Keratinocyte (primary cell): ENCODE data around the gene CTNNA3. TPM values are rescaled to one million over a fixed set of nuclear protein-coding genes. Genes with fewer than 3 reads are reported as not detected.
A peak's percentile ranks its signal among the peaks of the same experiment; 100 is the strongest.

Experiments
- DNase-seq: peaks from one replicate; pipeline ENCODE4 v3.0.0-alpha.2; 2011; ENCODE audit warnings: low read depth, missing footprints, low spot score
- FAIRE-seq: peaks from 2 replicates; lab custom pipeline; 2011; peaks lifted over from hg19 to GRCh38; lab: Jason Lieb, UNC
- H2AFZ ChIP-seq: 2 replicates; pipeline ENCODE4 v1.6.0; 2012; ENCODE audit warnings: low read length, control low read depth, inconsistent platforms; ENCODE audit not compliant: control insufficient read depth
- H3K27ac ChIP-seq: 2 replicates; pipeline ENCODE4 v1.5.1; 2011; ENCODE audit warnings: low read length; ENCODE audit not compliant: control insufficient read depth, insufficient read depth
- H3K27me3 ChIP-seq: 3 replicates; pipeline ENCODE4 v1.6.0; 2011; ENCODE audit warnings: low read length; ENCODE audit not compliant: control insufficient read depth, insufficient read depth; ENCODE audit errors: extremely low read depth
- H3K36me3 ChIP-seq, 2 experiments: 2 replicates in 1 of 2; 3 replicates in 1 of 2; pipeline ENCODE4 v1.5.1; 2011; ENCODE audit warnings: low read length in 2 of 2, mild to moderate bottlenecking in 1 of 2; ENCODE audit not compliant: control insufficient read depth in 2 of 2, insufficient read depth in 2 of 2; ENCODE audit errors: extremely low read depth in 1 of 2
- H3K4me1 ChIP-seq: 3 replicates; pipeline ENCODE4 v1.5.1; 2011; ENCODE audit warnings: low read length; ENCODE audit not compliant: control insufficient read depth, insufficient read depth; ENCODE audit errors: extremely low read depth
- H3K4me2 ChIP-seq: 3 replicates; pipeline ENCODE4 v1.6.0; 2011; ENCODE audit warnings: low read depth, low read length; ENCODE audit not compliant: control insufficient read depth, insufficient read depth; ENCODE audit errors: extremely low read depth
- H3K4me3 ChIP-seq, 3 experiments: fragments of 200-600 bp in 1 of 3; sonication (generic) in 1 of 3; 2 replicates in 2 of 3; 3 replicates in 1 of 3; pipeline ENCODE4 v1.5.1; 2011 to 2016; ENCODE audit warnings: low read length in 3 of 3, mild to moderate bottlenecking in 3 of 3, control low read depth in 2 of 3, inconsistent platforms in 1 of 3, low read depth in 1 of 3, mixed read lengths in 1 of 3, mixed run types in 1 of 3, moderate library complexity in 1 of 3; ENCODE audit not compliant: control insufficient read depth in 2 of 3, insufficient read depth in 2 of 3; ENCODE audit errors: extremely low read depth in 1 of 3
- H3K79me2 ChIP-seq: 2 replicates; pipeline ENCODE4 v1.6.0; 2012; ENCODE audit warnings: low read length; ENCODE audit not compliant: control insufficient read depth, insufficient read depth
- H3K9ac ChIP-seq: 3 replicates; pipeline ENCODE4 v1.6.0; 2011; ENCODE audit warnings: low read length; ENCODE audit not compliant: control insufficient read depth, insufficient read depth; ENCODE audit errors: extremely low read depth
- H3K9me1 ChIP-seq: 3 replicates; pipeline ENCODE4 v1.6.0; 2011; ENCODE audit warnings: low read length; ENCODE audit not compliant: control insufficient read depth, insufficient read depth; ENCODE audit errors: extremely low read depth
- H3K9me3 ChIP-seq: 2 replicates; pipeline ENCODE4 v1.5.1; 2012; ENCODE audit warnings: low read depth, low read length; ENCODE audit not compliant: control insufficient read depth
- H4K20me1 ChIP-seq: 3 replicates; pipeline ENCODE4 v1.6.0; 2011; ENCODE audit warnings: low read length; ENCODE audit not compliant: control insufficient read depth, insufficient read depth; ENCODE audit errors: extremely low read depth
- CTCF ChIP-seq, 3 experiments: IDR thresholded peaks in 1 of 3; conservative IDR thresholded peaks in 1 of 3; optimal IDR thresholded peaks in 1 of 3; 2 replicates in 2 of 3; 3 replicates in 1 of 3; pipeline versions ENCODE3 to v1.5.1; 2011; ENCODE audit warnings: low read length in 3 of 3, mild to moderate bottlenecking in 3 of 3, moderate library complexity in 2 of 3, control low read depth in 1 of 3, inconsistent platforms in 1 of 3; ENCODE audit not compliant: insufficient read depth in 2 of 3; ENCODE audit errors: extremely low read depth in 1 of 3
- EZH2 ChIP-seq: IDR thresholded peaks from one replicate; pipeline ENCODE4 v1.6.1; 2012; ENCODE audit warnings: inconsistent platforms, mild to moderate bottlenecking, low read length, moderate library complexity
- dilution Hi-C: fragments of 300-500 bp; cut with MboI; formaldehyde crosslinking; loops from one replicate; pipeline ENCODE4 v1.7.0; 2020; ENCODE audit warnings: low sequenced_read_pairs; ENCODE audit not compliant: extremely low pct_ligation_motif_present
- polyA plus RNA-seq, 5 experiments: library from polyadenylated mRNA; depleted of rRNA in 3 of 5; stranded (reverse) in 3 of 5; stranded (forward) in 1 of 5; unstranded in 1 of 5; fragments of >200 nt; gene quantifications; 1 replicate in 1 of 5; 2 replicates in 3 of 5; 3 replicates in 1 of 5; pipeline versions ENCODE4 v1.2.1 to v1.2.3, GENCODE V29; 2011 to 2012; ENCODE audit warnings: missing spikeins in 2 of 5, low read depth in 1 of 5, low replicate concordance in 1 of 5

Gene CTNNA3
- polyA plus RNA-seq, 1 donor (not counting 4 experiments of a cell fraction or from before 2014, with no cell fraction given), result 0.01 TPM

GRCh38 chr10:66215920-66216319, 1480.1 kb downstream of the CTNNA3 start:
- no peak overlapping the region for H2AFZ ChIP-seq
- H3K4me2 ChIP-seq, result no peak overlapping the region
- no peaks in the 10 kb centered on the region for H3K9me1 ChIP-seq
- no peak overlapping the region for H3K9ac ChIP-seq
- H4K20me1 ChIP-seq, result no peaks in the 10 kb centered on the region
- no peaks in the 10 kb centered on the region for H3K9me3 ChIP-seq
- H3K27ac ChIP-seq, result no peak overlapping the region
- TF ChIP-seq EZH2 (no peak), CTCF (optimal IDR thresholded peaks at IDR 0.05 in 1 of 3, IDR thresholded peaks at IDR 0.05 in 1 of 3, conservative IDR thresholded peaks at IDR 0.05 in 1 of 3; ENCODE audit: extremely low read depth in 1 of 3, insufficient read depth in 2 of 3, low read length in 3 of 3) (no peak)
- no peak for DNase-seq
- H3K79me2 ChIP-seq, result no peaks in the 10 kb centered on the region
- no peaks in the 10 kb centered on the region for H3K36me3 ChIP-seq
- H3K4me1 ChIP-seq, result no peaks in the 10 kb centered on the region
- dilution Hi-C loops, result no loop called here
- H3K27me3 ChIP-seq, result no peaks in the 10 kb centered on the region
- FAIRE-seq, result no peak
- H3K4me3 ChIP-seq, result no peak overlapping the region

GRCh38 chr10:66214721-66215404, 1481.1 kb downstream of the CTNNA3 start:
- Histone ChIP-seq H3K27ac (no peak overlapping the region), H3K79me2 (no peaks in the 10 kb centered on the region), H3K9me3 (no peaks in the 10 kb centered on the region), H3K36me3 (no peaks in the 10 kb centered on the region), H3K4me3 (no peak overlapping the region), H3K9ac (no peak overlapping the region), H3K9me1 (no peaks in the 10 kb centered on the region), H3K4me2 (no peak overlapping the region), H3K4me1 (no peaks in the 10 kb centered on the region), H2AFZ (no peak overlapping the region), H3K27me3 (no peaks in the 10 kb centered on the region), H4K20me1 (no peaks in the 10 kb centered on the region)
- no peak for DNase-seq
- no peak for FAIRE-seq
- dilution Hi-C loops, result no loop called here
- TF ChIP-seq CTCF (optimal IDR thresholded peaks at IDR 0.05 in 1 of 3, IDR thresholded peaks at IDR 0.05 in 1 of 3, conservative IDR thresholded peaks at IDR 0.05 in 1 of 3; ENCODE audit: extremely low read depth in 1 of 3, insufficient read depth in 2 of 3, low read length in 3 of 3) (peak in 2 of 3 experiments; percentile 34 to 52), EZH2 (no peak)
